ENCODE measurements around the gene CFAP100. TPM values are rescaled to one million over a fixed set of nuclear protein-coding genes. Genes with fewer than 3 reads are reported as not detected.

Gene CFAP100
- total RNA-seq, 1 experiment from 2014 or later = not detected

DNA sequence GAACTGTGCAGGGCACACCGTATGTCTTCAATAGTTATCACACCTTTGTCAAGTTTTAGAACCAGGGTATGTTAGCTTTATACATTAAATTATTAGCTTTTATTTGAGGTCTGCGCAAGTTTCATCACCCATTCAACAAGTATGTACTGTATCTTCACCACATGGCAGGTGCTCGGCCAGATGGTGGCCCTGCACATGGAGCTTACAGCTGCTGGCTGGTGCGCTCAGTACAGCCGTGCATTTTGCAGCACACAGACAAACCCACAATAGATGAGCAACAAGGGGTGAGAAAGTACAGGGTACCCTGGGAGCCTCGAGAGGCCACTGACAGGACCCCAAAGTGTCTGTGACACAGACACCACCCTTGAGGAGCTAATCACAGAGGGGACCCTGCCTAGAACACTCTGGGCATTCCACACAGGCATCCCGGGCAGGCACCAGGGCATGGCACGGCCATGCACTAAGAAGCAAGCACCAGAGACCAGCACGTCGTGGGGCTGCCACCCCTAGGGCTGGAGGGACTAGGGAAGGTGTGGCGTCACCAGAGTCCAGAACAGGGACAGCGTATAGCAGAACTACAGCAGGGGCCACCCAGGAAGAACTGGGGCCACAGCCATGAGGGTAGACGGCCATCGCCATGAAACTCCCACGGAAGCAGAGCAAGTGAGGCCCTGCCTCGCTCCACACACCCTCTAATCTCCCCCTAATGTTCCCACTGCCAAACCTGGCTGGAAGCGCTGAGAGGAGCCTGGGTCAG is 53.6 kb downstream of the CFAP100 start:
- H3K4me1 ChIP-seq = peaks cover 10% of the 10 kb centered on the region
- no peaks in the 10 kb centered on the region for H3K27me3 Mint-ChIP-seq (ENCODE audit: insufficient read depth, unreplicated experiment)
- H3K36me3 ChIP-seq (ENCODE audit: control insufficient read depth, insufficient read depth, low read length) = no peaks in the 10 kb centered on the region; the same call in none of the 2 replicates
- H3K4me3 Mint-ChIP-seq (ENCODE audit: unreplicated experiment) = no peak overlapping the region
- intact Hi-C loops (cut with micrococcal nuclease; ENCODE audit: unreplicated experiment) = no loop called here
- no TSS peak for BruUV-seq (replicated peaks)
- no peaks in the 10 kb centered on the region for H3K9me3 Mint-ChIP-seq (ENCODE audit: unreplicated experiment)
- H3K4me1 Mint-ChIP-seq (ENCODE audit: low read depth, unreplicated experiment) = peaks cover 8% of the 10 kb centered on the region
- H3K27me3 ChIP-seq (replicated peaks; ENCODE audit: control insufficient read depth, insufficient read depth, low read length) = no peaks in the 10 kb centered on the region
- H3K4me3 ChIP-seq (ENCODE audit: low read depth, low read length) = no peak overlapping the region
- ChIA-PET CTCF (no interaction called here), POLR2A (no interaction called here)
- no peak for DNase-seq
- TF ChIP-seq, protein P1, sequence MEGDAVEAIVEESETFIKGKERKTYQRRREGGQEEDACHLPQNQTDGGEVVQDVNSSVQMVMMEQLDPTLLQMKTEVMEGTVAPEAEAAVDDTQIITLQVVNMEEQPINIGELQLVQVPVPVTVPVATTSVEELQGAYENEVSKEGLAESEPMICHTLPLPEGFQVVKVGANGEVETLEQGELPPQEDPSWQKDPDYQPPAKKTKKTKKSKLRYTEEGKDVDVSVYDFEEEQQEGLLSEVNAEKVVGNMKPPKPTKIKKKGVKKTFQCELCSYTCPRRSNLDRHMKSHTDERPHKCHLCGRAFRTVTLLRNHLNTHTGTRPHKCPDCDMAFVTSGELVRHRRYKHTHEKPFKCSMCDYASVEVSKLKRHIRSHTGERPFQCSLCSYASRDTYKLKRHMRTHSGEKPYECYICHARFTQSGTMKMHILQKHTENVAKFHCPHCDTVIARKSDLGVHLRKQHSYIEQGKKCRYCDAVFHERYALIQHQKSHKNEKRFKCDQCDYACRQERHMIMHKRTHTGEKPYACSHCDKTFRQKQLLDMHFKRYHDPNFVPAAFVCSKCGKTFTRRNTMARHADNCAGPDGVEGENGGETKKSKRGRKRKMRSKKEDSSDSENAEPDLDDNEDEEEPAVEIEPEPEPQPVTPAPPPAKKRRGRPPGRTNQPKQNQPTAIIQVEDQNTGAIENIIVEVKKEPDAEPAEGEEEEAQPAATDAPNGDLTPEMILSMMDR (IDR thresholded peaks at IDR 0.05; ENCODE audit: insufficient read depth in 1 of 2, low read depth in 1 of 2, low read length in 1 of 2, severe bottlenecking in 1 of 2, unreplicated experiment in 1 of 2) = no peak
- no peaks in the 10 kb centered on the region for H3K9me3 ChIP-seq
- H3K27ac Mint-ChIP-seq (ENCODE audit: unreplicated experiment) = no peak overlapping the region
- H3K36me3 Mint-ChIP-seq (ENCODE audit: insufficient read depth, unreplicated experiment) = peaks cover 19% of the 10 kb centered on the region

- POLR2A ChIA-PET = no interaction called here
Observed at GRCh38 chr3:126448893-126449180, 54.1 kb downstream of the CFAP100 start.

GRCh38 chr3:126449621-126450051 is 54.9 kb downstream of the CFAP100 start:
- Mint-ChIP-seq H3K9me3 (ENCODE audit: unreplicated experiment) (no peaks in the 10 kb centered on the region), H3K4me3 (ENCODE audit: unreplicated experiment) (no peak overlapping the region), H3K27me3 (ENCODE audit: insufficient read depth, unreplicated experiment) (no peaks in the 10 kb centered on the region), H3K4me1 (ENCODE audit: low read depth, unreplicated experiment) (peaks cover 8% of the 10 kb centered on the region), H3K36me3 (ENCODE audit: insufficient read depth, unreplicated experiment) (peaks cover 24% of the 10 kb centered on the region), H3K27ac (ENCODE audit: unreplicated experiment) (no peak overlapping the region)
- Histone ChIP-seq H3K36me3 (ENCODE audit: control insufficient read depth, insufficient read depth, low read length) (no peaks in the 10 kb centered on the region; the same call in none of the 2 replicates), H3K9me3 (no peaks in the 10 kb centered on the region), H3K4me3 (ENCODE audit: low read depth, low read length) (no peak overlapping the region), H3K4me1 (peaks cover 10% of the 10 kb centered on the region), H3K27me3 (replicated peaks; ENCODE audit: control insufficient read depth, insufficient read depth, low read length) (no peaks in the 10 kb centered on the region)
- no TSS peak for BruUV-seq (replicated peaks)
- no peak for DNase-seq
- TF ChIP-seq, protein P1 (IDR thresholded peaks at IDR 0.05; ENCODE audit: insufficient read depth in 1 of 2, low read depth in 1 of 2, low read length in 1 of 2, severe bottlenecking in 1 of 2, unreplicated experiment in 1 of 2) = no peak
- CTCF ChIA-PET = no interaction called here
- intact Hi-C loops (cut with micrococcal nuclease; ENCODE audit: unreplicated experiment) = no loop called here
- POLR2A ChIA-PET = no interaction called here

More at GRCh38 chr3:126448893-126449180, 54.1 kb downstream of the CFAP100 start:
- no TSS peak for BruUV-seq (replicated peaks)
- Mint-ChIP-seq H3K9me3 (ENCODE audit: unreplicated experiment) (no peaks in the 10 kb centered on the region), H3K4me3 (ENCODE audit: unreplicated experiment) (no peak overlapping the region), H3K4me1 (ENCODE audit: low read depth, unreplicated experiment) (peaks cover 8% of the 10 kb centered on the region), H3K27me3 (ENCODE audit: insufficient read depth, unreplicated experiment) (no peaks in the 10 kb centered on the region), H3K27ac (ENCODE audit: unreplicated experiment) (no peak overlapping the region), H3K36me3 (ENCODE audit: insufficient read depth, unreplicated experiment) (peaks cover 19% of the 10 kb centered on the region)
- H3K27me3 ChIP-seq (replicated peaks; ENCODE audit: control insufficient read depth, insufficient read depth, low read length) = no peaks in the 10 kb centered on the region
- no peak overlapping the region for H3K4me3 ChIP-seq (ENCODE audit: low read depth, low read length)
- TF ChIP-seq, protein P1 (IDR thresholded peaks at IDR 0.05; ENCODE audit: insufficient read depth in 1 of 2, low read depth in 1 of 2, low read length in 1 of 2, severe bottlenecking in 1 of 2, unreplicated experiment in 1 of 2) = no peak
- intact Hi-C loops (cut with micrococcal nuclease; ENCODE audit: unreplicated experiment) = no loop called here
- DNase-seq = no peak
- peaks cover 10% of the 10 kb centered on the region for H3K4me1 ChIP-seq
- no peaks in the 10 kb centered on the region; the same call in none of the 2 replicates for H3K36me3 ChIP-seq (ENCODE audit: control insufficient read depth, insufficient read depth, low read length)
- no peaks in the 10 kb centered on the region for H3K9me3 ChIP-seq
- CTCF ChIA-PET = no interaction called here

Measured in Caco-2 (cell line).